Immature natural killer cell (primary cell): ENCODE results near the gene PRRC2C. TPM values are rescaled to one million over a fixed set of nuclear protein-coding genes. Genes with fewer than 3 reads are reported as not detected.
"Not testable (repeated sequence)": the region's sequence is repeated elsewhere in the genome, so short reads cannot be mapped to it uniquely, and the experiment has no call there.

ENCODE experiments used
- DNase-seq, 3 donors: peaks; one replicate each; pipeline ENCODE4 v3.0.0; 2022; ENCODE audit warnings: mixed read lengths in 1 of 3
- H3K27ac Mint-ChIP-seq, 6 donors: one replicate each; pipeline ENCODE4 v1.8.0; 2020; ENCODE audit warnings: mixed read lengths in 6 of 6, mild to moderate bottlenecking in 5 of 6, inconsistent platforms in 4 of 6, moderate library complexity in 3 of 6
- H3K27me3 Mint-ChIP-seq, 3 donors: one replicate each; pipeline ENCODE4 v1.8.0; 2020 to 2021; ENCODE audit warnings: low read depth in 3 of 3, mild to moderate bottlenecking in 3 of 3, mixed read lengths in 3 of 3, moderate library complexity in 3 of 3, inconsistent platforms in 1 of 3
- H3K36me3 Mint-ChIP-seq, 3 donors: one replicate each; pipeline ENCODE4 v1.8.0; 2020; ENCODE audit warnings: mixed read lengths in 3 of 3, inconsistent platforms in 2 of 3, mild to moderate bottlenecking in 2 of 3
- H3K4me1 Mint-ChIP-seq, 2 donors: one replicate each; pipeline ENCODE4 v1.8.0; 2020; ENCODE audit warnings: inconsistent platforms in 2 of 2, mild to moderate bottlenecking in 2 of 2, mixed read lengths in 2 of 2, moderate library complexity in 1 of 2
- H3K4me3 Mint-ChIP-seq, 5 donors: one replicate each; pipeline ENCODE4 v1.8.0; 2020; ENCODE audit warnings: mild to moderate bottlenecking in 5 of 5, mixed read lengths in 5 of 5, inconsistent platforms in 3 of 5, moderate library complexity in 3 of 5
- H3K9me3 Mint-ChIP-seq, 6 donors: one replicate each; pipeline ENCODE4 v1.8.0; 2020; ENCODE audit warnings: mild to moderate bottlenecking in 6 of 6, mixed read lengths in 6 of 6, inconsistent platforms in 4 of 6, moderate library complexity in 3 of 6
- polyA plus RNA-seq, 3 donors: library from polyadenylated mRNA; unstranded; fragments of 300-500 nt; fragmentation: Illumina TruSeq; gene quantifications; one replicate each; pipeline ENCODE4 v1.2.3, GENCODE V29; 2021

Gene PRRC2C
- polyA plus RNA-seq, 3 donors from 2014 or later = 7.9 to 109 (median 21.6) TPM

DNA sequence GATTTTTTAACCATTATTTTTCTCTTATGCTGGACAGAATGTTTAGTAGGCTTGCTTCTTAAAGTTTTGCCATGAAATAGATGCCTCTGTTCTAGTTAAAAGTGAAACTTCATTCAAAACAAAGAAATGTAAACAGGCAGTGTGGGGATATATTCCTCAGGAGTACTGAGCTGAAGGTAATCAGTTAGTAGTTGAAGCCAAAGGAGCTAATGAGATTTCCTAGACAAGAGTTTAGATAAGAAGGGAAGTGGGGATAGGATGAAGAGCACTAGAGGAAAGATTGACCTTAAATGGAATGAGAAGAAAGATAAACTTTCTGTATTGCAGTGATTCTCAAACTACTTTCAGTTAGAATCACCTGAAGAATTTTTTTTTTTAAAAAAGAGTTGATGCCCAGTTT is 23.9 kb downstream of the PRRC2C start:
- Mint-ChIP-seq H3K9me3 (no peaks in the 10 kb centered on the region), H3K4me3 (peak overlapping the region; percentile 2 to 57 (median 7)), H3K27me3 (peaks cover 0 to 2% (median 1%) of the 10 kb centered on the region in 3 donors), H3K27ac (peak overlapping the region; percentile 12 to 69 (median 28)), H3K4me1 (peaks cover 82 to 100% of the 10 kb centered on the region in 2 donors), H3K36me3 (no peaks in the 10 kb centered on the region)
- no peak for DNase-seq

DNA sequence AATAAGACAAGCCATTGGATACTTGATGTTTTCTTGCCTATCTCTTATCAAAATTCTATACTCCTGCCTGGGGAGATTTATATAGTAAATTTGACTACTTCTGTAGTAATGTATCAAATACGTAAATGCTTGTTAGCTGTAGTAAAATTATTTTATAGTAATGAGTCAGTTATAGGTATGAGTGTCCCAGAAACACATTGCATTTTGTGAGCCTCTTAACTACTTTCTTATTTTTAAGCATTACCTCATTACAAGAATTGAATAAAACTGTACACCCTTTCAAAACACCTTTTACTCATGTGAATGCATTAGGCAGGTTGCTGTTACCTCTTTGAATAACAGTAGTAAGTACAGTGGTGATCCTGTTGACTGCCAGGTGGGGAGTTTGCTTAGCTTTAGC is 28.4 kb downstream of the PRRC2C start:
- DNase-seq = no peak
- Mint-ChIP-seq H3K36me3 (peaks cover 8 to 33% (median 16%) of the 10 kb centered on the region in 3 donors), H3K9me3 (no peaks in the 10 kb centered on the region), H3K4me1 (peaks cover 41 to 86% of the 10 kb centered on the region in 2 donors), H3K27me3 (peaks cover 0 to 10% (median 2%) of the 10 kb centered on the region in 3 donors), H3K27ac (no peak overlapping the region), H3K4me3 (no peak overlapping the region)

DNA sequence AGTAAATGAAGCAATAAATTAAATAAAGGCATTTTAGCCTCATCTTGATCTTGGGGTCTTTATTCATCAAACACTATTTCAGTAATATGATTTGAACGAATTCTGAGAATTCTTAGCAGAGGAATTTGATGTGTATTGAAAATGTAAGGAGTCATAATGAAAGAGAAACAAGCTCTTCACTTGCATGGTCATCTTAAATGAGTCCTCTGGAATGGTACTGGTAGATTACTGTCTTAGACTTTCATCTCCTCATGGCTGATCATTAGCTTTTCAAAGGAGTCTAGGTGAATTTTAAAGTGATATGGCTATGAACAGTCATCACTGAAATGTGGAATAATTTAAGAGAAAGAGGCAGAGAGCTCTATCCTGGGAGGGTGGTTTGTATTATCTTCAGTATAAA is 30.0 kb downstream of the PRRC2C start:
- Mint-ChIP-seq H3K4me1 (peaks cover 28 to 71% of the 10 kb centered on the region in 2 donors), H3K27me3 (peaks cover 0 to 11% (median 2%) of the 10 kb centered on the region in 3 donors), H3K27ac (peak overlapping the region in 4 of 6 donors; percentile 51 to 75 (median 62)), H3K36me3 (peaks cover 8 to 42% (median 16%) of the 10 kb centered on the region in 3 donors), H3K9me3 (no peaks in the 10 kb centered on the region), H3K4me3 (no peak overlapping the region)
- DNase-seq = no peak

DNA sequence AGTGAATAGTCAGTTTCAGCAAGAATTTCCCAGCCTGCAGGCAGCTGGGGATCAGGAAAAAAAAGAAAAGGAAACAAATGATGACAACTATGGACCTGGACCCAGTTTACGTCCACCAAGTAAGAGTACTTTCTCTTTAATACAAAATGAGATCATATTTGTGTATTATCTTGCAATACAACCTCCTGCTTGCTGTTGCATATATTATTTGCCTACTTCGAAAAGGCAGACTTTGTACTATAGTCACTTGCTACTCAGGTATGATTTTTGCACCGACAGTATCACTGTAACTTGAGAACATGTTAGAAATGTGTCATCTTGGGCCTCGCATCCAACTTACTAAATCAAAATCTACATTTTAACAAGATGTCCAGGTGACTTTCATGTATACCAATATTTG is 30.4 kb downstream of the PRRC2C start:
- Mint-ChIP-seq H3K27ac (peak overlapping the region in 1 of 6 donors; percentile 75), H3K4me3 (no peak overlapping the region), H3K36me3 (peaks cover 8 to 42% (median 16%) of the 10 kb centered on the region in 3 donors), H3K9me3 (no peaks in the 10 kb centered on the region), H3K4me1 (peaks cover 23 to 67% of the 10 kb centered on the region in 2 donors), H3K27me3 (peaks cover 0 to 11% (median 2%) of the 10 kb centered on the region in 3 donors)
- no peak for DNase-seq

DNA sequence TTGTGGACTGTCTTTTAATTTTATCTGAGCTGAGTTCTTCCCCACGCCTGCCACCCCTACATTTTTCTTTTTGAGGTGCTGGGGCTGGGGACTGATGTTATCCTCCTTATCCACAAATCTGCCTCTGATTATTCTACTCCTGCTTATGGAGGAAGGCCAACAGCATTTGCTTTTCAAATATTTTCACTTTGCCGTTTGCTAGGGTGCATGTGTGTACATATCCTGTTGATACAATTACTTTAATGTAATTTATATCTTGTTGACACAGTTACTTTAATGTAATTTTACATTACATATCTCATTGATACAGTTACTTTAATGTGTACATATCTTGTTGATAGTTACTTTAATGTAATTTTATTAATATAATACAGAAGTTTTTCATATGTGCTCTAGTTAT is 36.2 kb downstream of the PRRC2C start:
- Mint-ChIP-seq H3K4me1 (peaks cover 0 to 21% of the 10 kb centered on the region in 2 donors), H3K27ac (peak overlapping the region in 2 of 6 donors; percentile 49 to 57)

DNA sequence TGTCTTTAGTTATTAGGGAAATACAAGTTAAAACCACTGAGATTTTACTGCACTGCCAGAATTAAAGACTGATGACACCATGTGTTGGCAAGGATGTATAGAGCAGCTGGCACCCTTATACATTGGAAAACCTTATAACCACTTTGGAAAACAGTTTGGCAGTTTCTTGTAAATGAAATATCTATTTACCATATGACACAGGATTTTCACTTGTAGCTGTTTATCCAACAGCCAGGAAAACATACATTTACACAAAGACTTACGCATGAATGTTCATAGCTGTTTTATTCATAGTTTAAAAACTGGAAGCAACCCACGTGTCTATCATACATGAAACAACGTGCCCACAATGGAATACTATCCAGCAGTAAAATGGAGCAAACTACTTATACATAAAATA is 45.3 kb downstream of the PRRC2C start:
- no peak overlapping the region for H3K27ac Mint-ChIP-seq
- DNase-seq = no peak
- peaks cover 36 to 49% (median 45%) of the 10 kb centered on the region in 3 donors for H3K36me3 Mint-ChIP-seq
- peaks cover 0 to 6% (median 2%) of the 10 kb centered on the region in 3 donors for H3K27me3 Mint-ChIP-seq
- no peaks in the 10 kb centered on the region for H3K4me1 Mint-ChIP-seq
- no peak overlapping the region for H3K4me3 Mint-ChIP-seq
- no peaks in the 10 kb centered on the region for H3K9me3 Mint-ChIP-seq

More for the DNA sequence above, 36.2 kb downstream of the PRRC2C start:
- no peaks in the 10 kb centered on the region for H3K9me3 Mint-ChIP-seq
- peaks cover 0 to 11% (median 2%) of the 10 kb centered on the region in 3 donors for H3K27me3 Mint-ChIP-seq
- DNase-seq = no peak
- no peak overlapping the region for H3K4me3 Mint-ChIP-seq
- peaks cover 20 to 54% (median 27%) of the 10 kb centered on the region in 3 donors for H3K36me3 Mint-ChIP-seq

DNA sequence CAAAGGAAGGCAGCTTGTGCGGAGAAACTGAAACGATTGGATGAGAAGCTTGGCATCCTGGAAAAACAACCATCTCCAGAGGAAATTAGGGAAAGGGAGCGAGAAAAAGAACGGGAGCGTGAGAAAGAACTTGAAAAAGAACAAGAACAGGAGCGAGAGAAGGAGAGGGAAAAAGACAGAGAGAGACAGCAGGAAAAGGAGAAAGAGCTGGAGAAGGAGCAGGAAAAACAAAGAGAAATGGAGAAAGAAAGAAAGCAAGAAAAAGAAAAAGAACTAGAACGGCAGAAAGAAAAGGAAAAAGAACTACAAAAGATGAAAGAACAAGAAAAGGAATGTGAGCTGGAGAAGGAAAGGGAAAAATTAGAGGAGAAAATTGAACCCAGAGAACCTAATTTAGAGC is 47.2 kb downstream of the PRRC2C start:
- Mint-ChIP-seq H3K36me3 (peaks cover 46 to 56% (median 53%) of the 10 kb centered on the region in 3 donors), H3K27ac (peak overlapping the region in 2 of 6 donors; percentile 26 to 67), H3K4me1 (no peaks in the 10 kb centered on the region), H3K27me3 (peaks cover 0 to 6% (median 2%) of the 10 kb centered on the region in 3 donors), H3K9me3 (no peaks in the 10 kb centered on the region), H3K4me3 (no peak overlapping the region)
- no peak for DNase-seq

DNA sequence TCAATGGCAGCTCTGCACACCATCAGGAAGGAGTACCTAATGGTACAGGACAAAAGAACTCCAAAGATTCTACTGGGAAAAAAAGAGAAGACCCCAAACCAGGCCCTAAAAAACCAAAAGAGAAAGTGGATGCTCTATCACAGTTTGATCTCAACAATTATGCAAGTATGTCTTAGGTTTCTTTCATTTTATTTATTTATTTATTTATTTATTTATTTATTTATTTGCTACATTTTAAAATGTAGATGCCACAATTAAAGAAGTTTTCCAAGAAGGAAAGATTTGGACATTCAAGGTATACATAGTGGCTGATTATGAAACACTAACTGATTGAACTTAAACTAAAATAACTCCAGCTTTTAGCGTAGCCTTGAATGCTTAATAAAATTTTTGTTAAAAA is 60.2 kb downstream of the PRRC2C start:
- peak overlapping the region in 2 of 6 donors; percentile 26 to 72 for H3K27ac Mint-ChIP-seq
- no peak overlapping the region for H3K4me3 Mint-ChIP-seq
- H3K36me3 Mint-ChIP-seq = peaks cover 27 to 43% (median 31%) of the 10 kb centered on the region in 3 donors
- H3K4me1 Mint-ChIP-seq = peaks cover 4 to 15% of the 10 kb centered on the region in 2 donors
- H3K9me3 Mint-ChIP-seq = no peaks in the 10 kb centered on the region
- peaks cover 4 to 8% (median 6%) of the 10 kb centered on the region in 3 donors for H3K27me3 Mint-ChIP-seq
- no peak for DNase-seq

DNA sequence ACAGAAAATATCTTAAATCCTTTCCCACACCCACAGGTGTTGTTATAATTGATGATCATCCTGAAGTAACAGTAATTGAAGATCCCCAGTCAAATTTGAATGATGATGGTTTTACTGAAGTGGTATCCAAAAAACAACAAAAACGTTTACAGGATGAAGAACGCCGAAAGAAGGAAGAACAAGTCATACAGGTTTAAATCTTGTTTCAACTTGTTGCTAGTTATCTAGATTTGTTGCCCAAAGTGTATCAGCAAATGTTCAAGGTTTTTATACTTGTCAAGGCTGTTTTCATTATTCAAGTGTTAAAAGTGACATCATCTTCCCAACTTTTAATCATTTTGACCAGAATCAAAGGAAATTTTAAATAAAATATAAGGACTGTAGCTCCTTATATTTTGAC is 64.7 kb downstream of the PRRC2C start:
- H3K36me3 Mint-ChIP-seq = peaks cover 21 to 42% (median 37%) of the 10 kb centered on the region in 3 donors

DNA sequence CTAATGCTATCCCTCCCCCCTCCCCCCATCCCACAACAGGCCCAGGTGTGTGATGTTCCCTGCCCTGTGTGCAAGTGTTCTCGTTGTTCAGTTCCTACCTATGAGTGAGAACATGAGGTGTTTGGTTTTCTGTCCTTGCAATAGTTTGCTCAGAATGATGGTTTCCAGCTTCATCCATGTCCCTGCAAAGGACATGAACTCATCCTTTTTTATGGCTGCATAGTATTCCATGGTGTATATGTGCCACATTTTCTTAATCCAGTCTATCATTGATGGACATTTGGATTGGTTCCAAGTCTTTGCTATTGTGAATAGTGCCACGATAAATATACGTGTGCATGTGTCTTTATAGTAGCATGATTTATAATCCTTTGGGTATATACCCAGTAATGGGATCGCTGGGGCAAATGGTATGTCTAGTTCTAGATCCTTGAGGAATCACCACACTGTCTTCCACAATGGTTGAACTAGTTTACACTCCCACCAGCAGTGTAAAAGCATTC is 65.3 kb downstream of the PRRC2C start:
- not testable (repeated sequence) for DNase-seq, H3K4me3 Mint-ChIP-seq, H3K9me3 Mint-ChIP-seq, H3K27me3 Mint-ChIP-seq, H3K27ac Mint-ChIP-seq
- Mint-ChIP-seq H3K36me3 (peaks cover 26 to 46% (median 37%) of the 10 kb centered on the region in 3 donors), H3K4me1 (peaks cover 30 to 41% of the 10 kb centered on the region in 2 donors)

More for the DNA sequence above, 64.7 kb downstream of the PRRC2C start:
- Mint-ChIP-seq H3K9me3 (no peaks in the 10 kb centered on the region), H3K27me3 (peaks cover 0 to 3% (median 2%) of the 10 kb centered on the region in 3 donors), H3K27ac (peak overlapping the region in 1 of 6 donors; percentile 37), H3K4me3 (no peak overlapping the region), H3K4me1 (peaks cover 28 to 38% of the 10 kb centered on the region in 2 donors)
- DNase-seq = no peak

DNA sequence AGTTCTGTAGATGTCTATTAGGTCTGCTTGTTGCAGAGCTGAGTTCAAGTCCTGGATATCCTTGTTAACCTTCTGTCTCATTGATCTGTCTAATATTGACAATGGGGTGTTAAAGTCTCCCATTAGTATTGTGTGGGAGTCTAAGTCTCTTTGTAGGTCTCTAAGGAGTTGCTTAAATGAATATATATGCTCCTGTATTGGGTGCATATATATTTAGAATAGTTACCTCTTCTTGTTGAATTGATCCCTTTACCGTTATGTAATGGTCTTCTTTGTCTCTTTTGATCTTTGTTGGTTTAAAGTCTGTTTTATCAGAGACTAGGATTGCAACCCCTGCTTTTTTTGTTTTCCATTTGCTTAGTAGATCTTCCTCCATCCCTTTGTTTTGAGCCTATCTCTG is 68.6 kb downstream of the PRRC2C start:
- H3K4me1 Mint-ChIP-seq = peaks cover 30 to 41% of the 10 kb centered on the region in 2 donors
- not testable (repeated sequence) for H3K27me3 Mint-ChIP-seq, H3K4me3 Mint-ChIP-seq, DNase-seq, H3K9me3 Mint-ChIP-seq
- peak overlapping the region in 4 of 6 donors; percentile 4 to 68 (median 32) for H3K27ac Mint-ChIP-seq
- H3K36me3 Mint-ChIP-seq = peaks cover 40 to 64% (median 47%) of the 10 kb centered on the region in 3 donors

DNA sequence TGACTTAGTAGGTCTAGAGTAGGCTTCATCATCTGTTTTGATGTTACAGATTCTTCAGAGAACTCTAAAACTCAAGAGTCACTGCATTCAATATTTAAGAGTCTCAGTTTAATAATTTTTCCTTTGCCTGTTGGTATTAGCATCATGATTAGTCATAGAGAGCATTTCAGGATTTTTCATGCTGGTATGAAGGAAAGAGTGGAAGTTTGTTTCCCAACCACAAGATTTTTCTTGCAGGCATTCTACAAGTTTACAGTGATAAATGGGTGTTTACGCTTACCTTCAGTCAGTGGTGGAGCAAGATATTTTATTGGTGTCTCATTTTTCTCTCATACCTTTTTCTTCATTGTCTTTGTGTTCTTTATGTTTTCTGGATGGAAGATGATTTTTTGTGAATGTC is 78.3 kb downstream of the PRRC2C start:
- H3K27me3 Mint-ChIP-seq = peaks cover 0 to 1% (median 0%) of the 10 kb centered on the region in 3 donors
- no peaks in the 10 kb centered on the region for H3K9me3 Mint-ChIP-seq
- no peak for DNase-seq
- no peak overlapping the region for H3K4me3 Mint-ChIP-seq
- H3K4me1 Mint-ChIP-seq = no peaks in the 10 kb centered on the region
- H3K27ac Mint-ChIP-seq = no peak overlapping the region
- H3K36me3 Mint-ChIP-seq = peaks cover 15 to 45% (median 25%) of the 10 kb centered on the region in 3 donors

DNA sequence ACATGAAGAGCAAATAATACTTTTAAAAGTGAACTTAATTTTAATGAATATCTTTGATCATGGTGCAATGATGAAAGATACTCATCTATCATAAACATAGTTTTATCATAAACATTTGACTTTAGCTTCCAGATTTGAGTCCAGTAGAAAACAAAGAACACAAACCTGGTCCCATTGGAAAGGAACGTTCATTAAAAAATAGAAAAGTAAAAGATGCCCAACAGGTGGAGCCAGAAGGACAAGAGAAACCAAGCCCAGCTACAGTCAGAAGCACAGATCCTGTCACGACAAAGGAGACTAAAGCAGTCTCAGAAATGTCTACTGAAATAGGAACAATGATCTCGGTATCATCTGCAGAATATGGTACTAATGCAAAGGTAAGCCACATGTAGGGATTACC is 81.1 kb downstream of the PRRC2C start:
- Mint-ChIP-seq H3K4me3 (no peak overlapping the region), H3K36me3 (peaks cover 12 to 38% (median 24%) of the 10 kb centered on the region in 3 donors), H3K4me1 (no peaks in the 10 kb centered on the region), H3K27ac (no peak overlapping the region), H3K9me3 (no peaks in the 10 kb centered on the region), H3K27me3 (peaks cover 0 to 1% (median 0%) of the 10 kb centered on the region in 3 donors)
- DNase-seq = no peak

DNA sequence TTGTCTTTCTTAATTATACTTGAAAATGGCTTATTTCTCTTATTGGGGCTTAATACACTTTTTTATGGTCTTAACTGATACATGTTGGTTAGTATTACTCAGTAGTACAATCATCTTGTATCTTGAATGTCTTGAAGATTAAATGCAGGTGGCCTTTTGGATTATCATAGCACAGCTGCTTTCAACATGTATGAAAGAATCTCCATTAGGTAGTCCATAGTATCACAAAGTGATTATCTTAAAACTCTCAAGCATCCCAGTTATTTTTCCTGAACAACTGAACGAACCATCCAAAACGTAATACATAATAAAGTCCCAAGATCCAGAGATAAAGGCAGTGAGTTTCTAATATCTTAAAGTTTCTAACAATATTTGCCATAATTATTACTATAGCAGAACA is 85.0 kb downstream of the PRRC2C start:
- H3K4me1 Mint-ChIP-seq = no peaks in the 10 kb centered on the region
- no peaks in the 10 kb centered on the region for H3K9me3 Mint-ChIP-seq
- no peak overlapping the region for H3K4me3 Mint-ChIP-seq
- no peak for DNase-seq
- H3K27me3 Mint-ChIP-seq = peaks cover 0 to 4% (median 0%) of the 10 kb centered on the region in 3 donors
- peaks cover 16 to 50% (median 33%) of the 10 kb centered on the region in 3 donors for H3K36me3 Mint-ChIP-seq
- peak overlapping the region in 3 of 6 donors; percentile 28 to 44 (median 32) for H3K27ac Mint-ChIP-seq
